H54 (cell line): ENCODE results near the gene TM2D3.
"Not testable (repeated sequence)": the region's sequence is repeated elsewhere in the genome, so short reads cannot be mapped to it uniquely, and the experiment has no call there.

Experiments
- DNase-seq: peaks from one replicate; pipeline ENCODE4 v3.0.0; 2011; ENCODE audit warnings: low spot score, mixed read lengths; ENCODE audit not compliant: insufficient read length
- FAIRE-seq: peaks from 3 replicates; lab custom pipeline; 2011; peaks lifted over from hg19 to GRCh38; lab: Jason Lieb, UNC
- POLR2A ChIP-seq: IDR thresholded peaks from 2 replicates; pipeline ENCODE4 v1.6.1; 2011; ENCODE audit warnings: low read depth, mild to moderate bottlenecking, low read length

The TM2D3 gene

GRCh38 chr15:101647251-101647650, 4.9 kb downstream of the TM2D3 start:
- no peak for TF ChIP-seq POLR2A
- no peak for DNase-seq
- FAIRE-seq: no peak

GRCh38 chr15:101646672-101647071, 5.5 kb downstream of the TM2D3 start:
- DNase-seq: no peak
- TF ChIP-seq POLR2A: no peak
- no peak for FAIRE-seq

- DNase-seq (no peak), FAIRE-seq (no peak)
- no peak for TF ChIP-seq POLR2A
These were observed 9.8 kb downstream of the TM2D3 start for GRCh38 chr15:101642361-101642760.

- DNase-seq (no peak), FAIRE-seq (no peak)
- TF ChIP-seq POLR2A: no peak
These were observed 10.3 kb downstream of the TM2D3 start for GRCh38 chr15:101641894-101642293.

DNA sequence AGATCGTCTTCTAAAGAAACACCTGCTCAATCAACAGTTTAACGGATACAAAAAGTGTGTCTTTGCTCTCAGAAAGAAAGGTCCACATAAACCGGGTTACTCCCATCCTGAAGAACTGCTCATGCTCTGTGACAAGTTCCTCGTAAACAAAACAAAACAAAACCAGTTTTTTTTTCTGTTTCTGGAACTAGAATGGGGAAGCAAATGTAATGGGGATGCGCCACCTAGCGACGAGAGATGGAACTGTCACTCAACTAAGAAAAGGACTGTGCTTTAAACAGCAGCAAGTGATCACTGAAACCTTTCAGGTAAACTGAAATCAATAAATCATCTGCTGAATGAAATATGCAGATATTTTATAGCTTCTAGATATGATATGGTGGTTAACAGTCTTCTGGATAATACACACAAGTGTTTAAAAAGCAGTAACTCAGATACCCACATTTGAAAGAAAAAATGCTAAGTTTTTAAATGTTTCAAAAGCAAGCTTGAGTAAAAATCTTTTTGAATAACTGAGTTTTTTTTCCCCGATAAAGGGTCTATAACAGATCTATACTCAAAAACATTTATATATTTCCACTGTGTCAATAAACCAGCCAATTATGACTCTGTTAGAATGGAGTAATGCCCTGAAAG, 10.9 kb downstream of the TM2D3 start:
- no peak for TF ChIP-seq POLR2A
- FAIRE-seq (no peak), DNase-seq (no peak)

- FAIRE-seq: no peak
- DNase-seq: no peak
- no peak for TF ChIP-seq POLR2A
These were observed 12.5 kb downstream of the TM2D3 start for GRCh38 chr15:101639667-101640066.

- no peak for FAIRE-seq
- DNase-seq: no peak
- TF ChIP-seq POLR2A: no peak
These were observed 14.3 kb downstream of the TM2D3 start for GRCh38 chr15:101637919-101638318.

GRCh38 chr15:101637516-101637915, 14.7 kb downstream of the TM2D3 start:
- FAIRE-seq (no peak), DNase-seq (no peak)
- no peak for TF ChIP-seq POLR2A

- no peak for DNase-seq
- no peak for TF ChIP-seq POLR2A
- no peak for FAIRE-seq
These were observed 15.1 kb downstream of the TM2D3 start for GRCh38 chr15:101637038-101637437.

- FAIRE-seq: no peak
- no peak for TF ChIP-seq POLR2A
- DNase-seq: no peak
These were observed 16.0 kb downstream of the TM2D3 start for GRCh38 chr15:101635944-101636727.

DNA sequence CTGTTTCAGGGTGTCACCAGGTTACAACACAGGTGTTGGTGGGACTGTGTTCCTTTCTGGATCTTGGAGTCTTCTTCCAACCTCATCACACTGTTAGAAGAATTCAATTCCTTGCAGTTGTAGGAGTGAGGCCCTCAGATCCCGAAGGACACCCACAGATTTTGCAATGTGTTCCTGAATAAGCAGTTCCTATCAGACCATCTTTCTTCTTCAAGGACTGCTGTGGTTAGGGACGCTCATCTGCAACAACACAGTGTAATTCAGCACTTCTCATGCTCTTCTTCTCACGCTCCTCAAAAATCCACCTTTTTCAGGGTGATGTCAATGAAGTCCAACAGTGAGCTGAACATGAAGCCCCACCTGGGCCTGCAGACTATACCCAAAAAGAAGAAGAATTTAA, 18.8 kb downstream of the TM2D3 start:
- TF ChIP-seq POLR2A: no peak
- no peak for DNase-seq
- no peak for FAIRE-seq

DNA sequence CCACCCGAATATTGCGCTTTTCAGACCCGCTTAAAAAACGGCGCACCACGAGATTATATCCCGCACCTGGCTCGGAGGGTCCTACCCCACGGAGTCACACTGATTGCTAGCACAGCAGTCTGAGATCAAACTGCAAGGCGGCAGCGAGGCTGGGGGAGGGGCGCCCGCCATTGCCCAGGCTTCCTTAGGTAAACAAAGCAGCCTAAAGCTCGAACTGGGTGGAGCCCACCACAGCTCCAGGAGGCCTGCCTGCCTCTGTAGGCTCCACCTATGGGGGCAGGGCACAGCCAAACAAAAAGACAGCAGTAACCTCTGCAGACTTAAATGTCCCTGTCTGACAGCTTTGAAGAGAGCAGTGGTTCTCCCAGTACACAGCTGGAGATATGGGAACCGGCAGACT, 25.5 kb downstream of the TM2D3 start:
- not testable (repeated sequence) for FAIRE-seq, DNase-seq

DNA sequence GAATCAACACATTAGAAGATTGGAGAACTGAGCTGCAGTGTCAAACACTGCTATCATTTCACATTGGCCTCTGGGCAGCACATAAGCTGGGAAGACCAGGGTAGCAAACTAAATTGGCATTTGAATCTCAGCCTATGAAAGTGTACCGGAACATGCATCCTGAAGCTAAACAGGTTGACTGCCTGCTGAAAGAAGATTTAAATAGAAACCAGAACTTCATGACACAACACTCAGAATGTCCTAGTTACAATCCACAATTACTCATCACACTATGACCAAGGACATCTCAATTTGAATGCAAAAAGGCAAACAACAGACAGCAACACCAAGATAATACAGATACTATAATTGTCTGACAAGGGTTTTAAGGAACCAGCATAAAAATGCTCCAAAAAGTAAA, 26.2 kb downstream of the TM2D3 start:
- TF ChIP-seq POLR2A: no peak
- DNase-seq: no peak
- no peak for FAIRE-seq

DNA sequence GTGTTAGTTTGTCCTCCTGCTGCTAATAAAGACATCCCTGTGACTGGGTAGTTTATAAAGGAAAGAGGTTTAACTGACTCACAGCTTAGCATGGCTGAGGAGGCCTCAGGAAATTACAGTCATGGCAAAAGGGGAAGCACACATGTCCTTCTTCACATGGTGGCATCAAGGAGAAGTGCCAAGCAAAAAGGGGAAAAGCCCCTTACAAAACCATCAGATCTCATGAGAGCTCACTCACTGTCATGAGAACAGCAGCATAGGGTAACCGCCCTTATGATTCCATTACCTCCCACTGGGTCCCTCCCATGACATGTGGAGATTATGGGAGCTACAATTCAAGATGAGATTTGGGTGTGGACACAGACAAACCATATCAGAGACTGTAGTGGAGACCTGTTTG, 27.0 kb downstream of the TM2D3 start:
- TF ChIP-seq POLR2A: no peak
- FAIRE-seq (no peak), DNase-seq (no peak)
